Brain microvascular endothelial cell (primary cell): ENCODE measurements around the gene KRT39.

Source experiments
- DNase-seq: peaks from one replicate; pipeline ENCODE4 v3.0.0-alpha.2; 2020
- H3K27ac ChIP-seq: fragments of 250-450 bp; sonication (Bioruptor Pico); 2 replicates; pipeline ENCODE4 v1.5.1; 2020; ENCODE audit warnings: mild to moderate bottlenecking, moderate library complexity
- H3K27me3 ChIP-seq: fragments of 250-450 bp; sonication (Bioruptor Pico); replicated peaks from 2 replicates; pipeline ENCODE4 v1.5.1; 2020; ENCODE audit warnings: mild to moderate bottlenecking
- H3K36me3 ChIP-seq: fragments of 250-450 bp; sonication (Bioruptor Pico); replicated peaks from 2 replicates; pipeline ENCODE4 v1.5.1; 2020; ENCODE audit warnings: mild to moderate bottlenecking
- H3K4me3 ChIP-seq: 2 replicates; pipeline ENCODE4 v1.5.1; 2011; ENCODE audit warnings: low read depth, mild to moderate bottlenecking, control low read depth, low read length, moderate library complexity
- CTCF ChIP-seq: IDR thresholded peaks from 2 replicates; pipeline ENCODE4 v1.5.1; 2011; ENCODE audit warnings: low read depth, mild to moderate bottlenecking, moderate library complexity, low read length, control low read depth, inconsistent platforms; ENCODE audit errors: missing control alignments
- in situ Hi-C: cut with HindIII; loops from 2 replicates; pipeline ENCODE4 v1.10.0; 2017; ENCODE audit warnings: low sequenced_read_pairs, low pct_ligation_motif_present

The KRT39 gene

DNA sequence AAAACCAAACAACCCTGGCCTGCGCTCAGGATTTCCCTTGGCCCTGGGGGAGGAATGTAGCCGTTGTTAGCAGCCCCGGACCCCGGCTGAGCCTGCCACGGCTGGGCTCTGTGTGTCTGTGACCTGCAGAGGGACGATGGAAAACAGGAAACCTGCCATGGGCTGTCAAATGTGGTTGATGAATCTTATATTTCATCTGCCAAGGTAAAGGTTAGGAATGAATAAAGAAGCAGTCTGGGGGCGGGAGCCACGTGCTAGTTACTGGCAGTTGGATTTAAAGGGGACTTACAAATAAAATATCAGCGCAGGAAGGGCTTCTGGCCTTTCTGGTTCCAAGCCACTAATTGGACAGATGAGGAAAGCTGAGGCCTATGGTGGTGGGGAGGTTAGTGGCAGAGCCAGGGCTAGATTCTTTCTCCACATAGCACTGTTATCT, 29.3 kb downstream of the KRT39 start, which contains the start of gene KRT23:
Gene KRT23 (minus strand): TSS at position 263 of the 436 bp plus-strand sequence. CDS start 1,043 bp downstream, outside the sequence.
- in situ Hi-C loops, result no loop called here
- Histone ChIP-seq H3K36me3 (no peaks in the 10 kb centered on the region), H3K27ac (no peak within 1 kb of the TSS), H3K4me3 (no peak within 1 kb of the TSS), H3K27me3 (no peaks in the 10 kb centered on the region)
- no peak for TF ChIP-seq CTCF
- DNase-seq, result no peak

DNA sequence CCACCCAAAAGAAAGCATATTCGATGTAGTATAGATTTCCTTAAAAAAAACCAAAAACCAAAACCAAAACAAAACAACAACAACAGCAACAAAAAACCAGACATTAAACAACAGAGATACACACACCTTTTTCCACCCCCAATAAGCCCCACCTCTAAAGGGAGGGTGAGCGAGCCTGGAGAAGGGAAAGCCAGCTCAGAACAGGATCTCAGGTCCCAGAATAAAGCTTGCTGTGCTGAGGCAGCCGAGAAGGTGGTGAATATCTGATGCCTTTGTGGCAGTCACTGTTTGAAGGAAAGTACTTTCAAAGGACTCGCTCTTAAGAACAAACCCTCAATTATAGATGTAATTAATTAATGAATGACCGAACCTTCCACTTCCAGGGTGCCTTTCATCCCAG, 29.8 kb downstream of the KRT39 start:
- in situ Hi-C loops, result no loop called here
- Histone ChIP-seq H3K36me3 (no peaks in the 10 kb centered on the region), H3K27ac (no peak overlapping the region), H3K4me3 (no peak overlapping the region), H3K27me3 (no peaks in the 10 kb centered on the region)
- no peak for DNase-seq
- no peak for TF ChIP-seq CTCF

GRCh38 chr17:40936437-40936971, 30.2 kb downstream of the KRT39 start:
- no peak for TF ChIP-seq CTCF
- Histone ChIP-seq H3K27ac (no peak overlapping the region), H3K36me3 (no peaks in the 10 kb centered on the region), H3K27me3 (no peaks in the 10 kb centered on the region), H3K4me3 (no peak overlapping the region)
- in situ Hi-C loops, result no loop called here
- DNase-seq, result no peak

- peak; percentile 50 for DNase-seq
- Histone ChIP-seq H3K27me3 (no peaks in the 10 kb centered on the region), H3K27ac (no peak overlapping the region), H3K4me3 (no peak overlapping the region), H3K36me3 (no peaks in the 10 kb centered on the region)
- in situ Hi-C loops, result no loop called here
- TF ChIP-seq CTCF, result no peak
These were observed 31.1 kb downstream of the KRT39 start for GRCh38 chr17:40935624-40936023.

DNA sequence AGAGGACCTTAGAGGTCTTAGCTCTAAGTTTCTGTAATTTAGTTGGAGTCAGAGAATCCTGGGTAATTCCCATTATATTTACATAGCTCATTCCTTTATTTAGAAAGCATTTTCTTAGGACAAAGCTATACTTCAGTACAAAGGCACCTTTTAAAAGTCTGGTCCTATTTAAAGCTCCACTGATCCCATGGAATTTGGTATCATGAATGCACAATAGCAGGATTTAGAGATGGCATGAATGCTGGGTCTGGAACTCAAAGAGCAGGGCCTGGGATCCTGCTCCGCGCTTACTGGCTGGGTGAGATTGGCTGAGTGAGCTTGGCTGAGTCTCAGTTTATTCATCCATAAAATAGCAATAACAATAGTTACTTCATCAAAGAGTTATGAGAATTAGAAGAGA, 34.1 kb downstream of the KRT39 start:
- no peaks in the 10 kb centered on the region for H3K27me3 ChIP-seq
- DNase-seq, result no peak
- H3K4me3 ChIP-seq, result no peak overlapping the region
- H3K27ac ChIP-seq, result no peak overlapping the region
- TF ChIP-seq CTCF, result no peak
- no peaks in the 10 kb centered on the region for H3K36me3 ChIP-seq
- in situ Hi-C loops, result no loop called here

DNA sequence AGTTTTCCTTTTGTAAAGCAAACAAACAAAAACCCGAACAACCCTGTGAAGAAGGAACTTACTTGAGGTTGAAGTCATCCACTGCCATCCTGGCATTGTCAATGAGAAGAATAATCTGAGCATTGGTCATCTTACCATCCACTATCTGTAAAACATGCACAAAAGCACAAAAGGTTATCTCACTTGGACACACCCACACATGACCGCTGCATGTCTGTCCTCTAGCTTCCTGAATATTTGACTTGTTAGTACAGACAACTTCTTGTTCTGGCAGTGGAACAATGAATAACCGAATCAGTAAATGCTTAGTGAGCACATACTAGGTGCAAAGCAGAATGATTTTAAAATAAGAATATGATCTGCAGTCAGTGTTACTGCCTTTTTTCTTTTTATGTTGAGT, 35.4 kb downstream of the KRT39 start:
- DNase-seq, result no peak
- TF ChIP-seq CTCF, result no peak
- Histone ChIP-seq H3K36me3 (no peaks in the 10 kb centered on the region), H3K4me3 (no peak overlapping the region), H3K27ac (no peak overlapping the region), H3K27me3 (no peaks in the 10 kb centered on the region)
- in situ Hi-C loops, result no loop called here
